NCI-H69 (cell line): Measurements from ENCODE around the gene CMYA5.
"Not testable (repeated sequence)": the region's sequence is repeated elsewhere in the genome, so short reads cannot be mapped to it uniquely, and the experiment has no call there.

Experiments
- DNase-seq: peaks from one replicate; lab custom pipeline; 2025; lab: John Stamatoyannopoulos, UW

Gene CMYA5

GRCh38 chr5:79746642-79747569 lies 57.3 kb downstream of the CMYA5 start:
- no peak for DNase-seq

- no peak for DNase-seq
Measured at GRCh38 chr5:79750611-79751510, 61.2 kb downstream of the CMYA5 start.

- no peak for DNase-seq
Measured at GRCh38 chr5:79753092-79753491, 63.5 kb downstream of the CMYA5 start.

- DNase-seq = no peak
Measured at GRCh38 chr5:79753877-79754645, 64.4 kb downstream of the CMYA5 start.

- no peak for DNase-seq
Measured at GRCh38 chr5:79754865-79755555, 65.4 kb downstream of the CMYA5 start.

- no peak for DNase-seq
Measured at GRCh38 chr5:79756076-79756475, 66.4 kb downstream of the CMYA5 start.

- DNase-seq = no peak
Measured at GRCh38 chr5:79759436-79759835, 69.8 kb downstream of the CMYA5 start.

GRCh38 chr5:79759848-79760247 lies 70.2 kb downstream of the CMYA5 start:
- DNase-seq = no peak

GRCh38 chr5:79762929-79763328 lies 73.3 kb downstream of the CMYA5 start:
- DNase-seq = no peak

GRCh38 chr5:79764147-79764546 lies 74.5 kb downstream of the CMYA5 start:
- DNase-seq = not testable (repeated sequence)

GRCh38 chr5:79771387-79771786 lies 81.8 kb downstream of the CMYA5 start:
- DNase-seq = peak; percentile 34

- DNase-seq = no peak
Measured at GRCh38 chr5:79772651-79773050, 83.0 kb downstream of the CMYA5 start.

- DNase-seq = no peak
Measured at GRCh38 chr5:79773612-79774011, 84.0 kb downstream of the CMYA5 start.

- peak; percentile 40 for DNase-seq
Measured at GRCh38 chr5:79774171-79774854, 84.7 kb downstream of the CMYA5 start.

GRCh38 chr5:79774855-79775237 lies 85.2 kb downstream of the CMYA5 start:
- DNase-seq = no peak

- DNase-seq = not testable (repeated sequence)
Measured at GRCh38 chr5:79784741-79785140, 95.1 kb downstream of the CMYA5 start.

- no peak for DNase-seq
Measured at GRCh38 chr5:79785983-79786382, 96.3 kb downstream of the CMYA5 start.

- no peak for DNase-seq
Measured at GRCh38 chr5:79787448-79787847, 97.8 kb downstream of the CMYA5 start.

- no peak for DNase-seq
Measured at GRCh38 chr5:79791843-79792242, 102.2 kb downstream of the CMYA5 start.

- DNase-seq = no peak
Measured at GRCh38 chr5:79792463-79792862, 102.8 kb downstream of the CMYA5 start.

- no peak for DNase-seq
Measured at GRCh38 chr5:79793304-79793703, 103.7 kb downstream of the CMYA5 start.
